DMS 273 (cell line): ENCODE results near the gene GRAMD1B.
"Not testable (repeated sequence)": the region's sequence is repeated elsewhere in the genome, so short reads cannot be mapped to it uniquely, and the experiment has no call there.

Experiments
- DNase-seq: peaks from one replicate; lab custom pipeline; 2025; ENCODE audit not compliant: unreplicated experiment; lab: John Stamatoyannopoulos, UW

Gene GRAMD1B

DNA sequence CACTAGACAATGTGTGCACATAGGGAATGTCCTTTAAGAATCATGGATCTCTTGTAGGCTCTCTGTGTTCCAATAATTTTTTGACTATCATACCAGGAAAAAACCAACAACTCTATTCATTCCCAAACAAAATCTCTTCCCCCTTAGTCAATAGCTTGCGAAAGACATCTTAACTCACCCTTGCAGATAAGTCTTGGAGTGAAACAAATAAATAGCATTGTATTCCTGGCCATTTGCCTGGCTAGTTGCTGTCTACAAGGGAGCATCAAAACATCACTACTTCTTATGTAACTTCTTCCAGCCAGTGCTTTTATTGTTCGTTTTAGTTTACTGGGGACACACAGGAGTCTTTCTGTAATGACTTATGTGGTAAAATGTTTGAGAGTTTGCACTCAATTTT, 194.9 kb downstream of the GRAMD1B start:
- no peak for DNase-seq

GRCh38 chr11:123628936-123629683, 199.0 kb downstream of the GRAMD1B start:
- no peak for DNase-seq

DNA sequence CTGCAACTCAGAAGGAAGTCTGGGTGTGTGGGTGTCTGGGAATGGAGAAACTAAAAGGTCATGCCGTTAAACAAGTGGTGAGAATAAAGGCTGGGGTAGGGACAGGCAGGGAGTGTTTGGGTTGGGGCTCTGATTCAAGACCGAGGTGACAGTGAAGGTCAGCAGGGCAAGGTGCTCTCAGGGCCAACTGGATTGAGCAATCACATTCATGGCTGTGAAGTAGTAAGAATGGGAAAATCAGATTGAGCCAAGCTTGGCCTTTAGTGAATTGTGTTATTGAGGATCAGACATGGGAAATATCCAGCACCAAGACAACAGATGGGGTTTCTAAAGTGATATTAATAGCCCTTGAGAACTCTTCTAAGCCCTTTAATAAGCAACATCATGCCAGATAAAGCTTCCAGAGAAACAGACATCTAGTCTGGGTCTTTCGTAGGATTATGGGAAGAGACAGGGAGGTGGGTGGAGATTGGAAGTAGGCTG, 200.1 kb downstream of the GRAMD1B start:
- peak; percentile 5 for DNase-seq

DNA sequence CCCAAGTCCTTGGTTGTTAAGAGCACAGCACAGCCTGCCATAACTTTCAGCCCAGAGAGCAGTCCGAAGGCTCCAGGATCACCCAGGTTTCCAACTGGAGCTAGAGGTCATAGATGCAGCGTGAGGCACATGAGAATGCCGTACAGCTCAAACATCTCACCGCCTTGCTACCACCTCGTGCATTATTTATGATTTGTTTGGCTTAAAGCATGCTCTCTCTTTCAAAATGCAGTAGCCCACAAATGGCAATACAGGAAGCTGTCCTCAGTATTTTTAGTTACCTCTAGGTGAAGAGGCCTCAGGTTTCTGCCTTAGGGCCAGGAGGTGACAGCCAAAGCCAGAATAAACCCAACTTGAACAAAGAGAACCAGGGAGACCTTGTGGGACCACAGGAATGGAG, 210.0 kb downstream of the GRAMD1B start:
- no peak for DNase-seq

- DNase-seq = peak; percentile 63
These were observed 210.8 kb downstream of the GRAMD1B start for GRCh38 chr11:123640677-123641494.

DNA sequence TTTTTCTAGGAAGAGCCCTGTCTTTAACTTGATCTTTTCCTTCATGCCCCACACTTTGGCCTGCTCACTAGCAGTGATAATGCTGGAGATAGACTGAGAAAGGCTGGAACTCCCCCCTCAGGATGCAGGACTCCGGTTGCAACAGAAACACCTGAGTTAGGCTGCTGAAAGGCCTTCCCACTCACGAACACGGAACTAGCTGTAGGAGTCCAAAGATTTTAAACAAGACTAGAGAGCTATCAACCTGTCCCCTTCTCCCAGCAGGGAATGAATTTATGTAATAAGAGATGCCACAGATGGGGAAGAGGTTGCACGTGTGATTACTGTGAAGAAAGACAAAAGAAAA, 211.4 kb downstream of the GRAMD1B start:
- no peak for DNase-seq

- DNase-seq = no peak
These were observed 212.4 kb downstream of the GRAMD1B start for GRCh38 chr11:123642435-123642834.

GRCh38 chr11:123645286-123645975, 215.4 kb downstream of the GRAMD1B start:
- DNase-seq = peak; percentile 64

GRCh38 chr11:123650901-123651300, 220.8 kb downstream of the GRAMD1B start:
- DNase-seq = no peak

DNA sequence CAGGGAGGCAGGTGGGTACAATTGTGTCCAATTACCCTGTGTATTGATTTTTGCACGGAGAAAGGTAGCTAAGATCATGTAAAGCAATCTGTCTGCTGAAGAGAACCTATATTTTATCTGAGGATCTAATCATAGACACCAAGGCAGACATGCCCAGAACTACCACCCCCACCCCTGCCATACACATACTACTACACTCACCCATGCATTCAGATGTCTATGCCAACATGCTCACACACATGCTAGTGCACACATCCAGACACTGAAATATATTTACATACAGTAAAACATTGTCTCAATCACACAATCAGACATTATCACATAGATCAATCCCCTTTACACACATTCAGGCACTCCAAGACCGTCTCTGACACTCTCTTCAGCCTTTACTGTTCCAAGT, 222.5 kb downstream of the GRAMD1B start:
- DNase-seq = no peak

DNA sequence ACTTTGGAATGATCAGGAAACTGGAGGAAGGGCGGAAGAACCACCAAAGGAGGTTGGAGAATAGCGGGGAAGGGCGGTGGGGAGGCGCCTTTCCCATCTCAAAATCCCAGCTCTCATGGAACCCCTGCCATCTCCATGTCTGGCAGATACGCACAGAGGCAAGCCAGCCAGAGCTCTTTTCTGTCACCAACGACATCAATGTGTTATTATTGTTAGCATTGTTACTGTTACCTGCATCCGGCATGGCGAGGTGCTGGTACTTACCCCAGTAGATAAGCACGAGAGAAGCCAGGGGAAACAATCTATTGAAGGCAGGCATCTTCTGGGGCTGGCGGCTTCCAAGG, 223.4 kb downstream of the GRAMD1B start:
- DNase-seq = no peak

- peak; percentile 65 for DNase-seq
These were observed 223.9 kb downstream of the GRAMD1B start for GRCh38 chr11:123653827-123654565.

GRCh38 chr11:123654566-123655081, 224.6 kb downstream of the GRAMD1B start, which contains the start of gene SCN3B:
TSS of gene SCN3B (minus strand) at chr11:123654624. CDS start at chr11:123653801, 823 bp downstream.
- peak; percentile 88 for DNase-seq

DNA sequence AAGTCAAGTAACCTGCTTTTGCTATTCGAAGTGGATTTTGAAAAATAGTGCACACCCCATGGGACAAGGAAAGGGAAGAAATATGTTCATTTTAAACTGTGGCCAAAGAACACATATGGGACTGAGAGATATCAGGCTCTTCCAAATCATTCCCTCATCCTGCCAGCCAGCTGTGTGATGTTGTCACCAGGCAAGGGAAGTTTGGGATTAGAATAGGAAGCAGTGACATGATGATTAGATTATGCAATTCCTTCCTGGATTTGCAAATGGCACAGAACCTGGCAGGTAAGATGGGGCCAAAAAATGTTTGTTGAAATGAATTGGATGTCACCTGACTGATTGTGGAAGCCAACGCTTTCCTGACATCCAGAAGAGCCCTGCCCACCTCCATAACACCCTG, 229.2 kb downstream of the GRAMD1B start:
- no peak for DNase-seq

DNA sequence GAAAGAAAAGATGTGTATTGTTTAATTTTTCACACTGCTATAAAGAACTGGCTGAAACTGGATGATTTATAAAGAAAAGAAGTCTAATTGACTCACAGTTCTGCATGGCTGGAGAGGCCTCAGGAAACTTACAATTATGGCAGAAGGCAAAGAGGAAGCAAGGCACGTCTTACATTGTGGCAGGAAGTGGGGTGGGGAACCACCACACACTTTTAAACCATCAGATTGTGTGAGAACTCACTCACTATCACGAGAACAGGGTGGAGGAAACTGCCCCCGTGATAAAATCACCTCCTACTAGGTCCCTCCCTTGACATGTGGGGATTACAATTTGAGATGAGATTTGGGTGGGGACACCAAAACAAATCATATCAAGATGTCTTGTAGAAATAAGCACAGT, 229.9 kb downstream of the GRAMD1B start:
- DNase-seq = not testable (repeated sequence)

DNA sequence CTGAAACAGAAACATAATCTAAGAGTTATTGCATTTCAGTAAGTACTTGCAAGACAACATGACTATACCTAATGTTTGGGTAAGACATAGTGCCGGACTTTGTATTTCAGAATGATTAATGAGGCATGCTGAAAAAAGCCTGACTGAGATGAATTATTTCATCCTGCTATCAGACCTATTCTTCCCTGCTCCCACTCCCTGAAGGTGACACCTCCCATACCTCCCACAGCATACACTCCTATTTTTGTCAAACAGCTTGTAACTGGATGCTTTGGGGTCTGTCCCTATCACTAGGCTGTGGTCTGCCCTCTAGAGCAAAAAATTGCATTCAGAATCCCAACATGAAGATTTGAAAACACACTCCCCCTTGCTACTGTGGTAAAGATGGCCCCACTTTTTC, 235.2 kb downstream of the GRAMD1B start:
- no peak for DNase-seq

- DNase-seq = no peak
These were observed 240.0 kb downstream of the GRAMD1B start for GRCh38 chr11:123670081-123670480.

DNA sequence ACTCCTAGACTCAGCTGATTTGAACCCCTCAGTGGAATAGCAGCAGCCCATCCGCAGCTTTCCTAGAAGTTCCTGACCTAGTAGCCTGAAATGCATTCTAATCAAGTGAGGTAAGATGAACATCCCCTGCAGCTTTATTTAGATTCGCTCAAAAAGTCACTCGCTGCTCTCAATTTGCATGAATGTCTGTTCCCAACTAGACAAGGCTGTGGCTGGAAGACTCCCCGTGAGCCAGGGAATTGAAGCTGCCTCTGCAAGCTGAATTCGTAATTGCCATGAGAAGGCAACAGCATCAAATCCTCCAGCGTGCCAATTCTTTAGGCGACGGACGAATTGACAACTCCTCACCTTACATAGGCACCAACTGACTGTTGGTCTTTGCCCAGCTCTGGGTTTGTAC, 241.5 kb downstream of the GRAMD1B start:
- no peak for DNase-seq

DNA sequence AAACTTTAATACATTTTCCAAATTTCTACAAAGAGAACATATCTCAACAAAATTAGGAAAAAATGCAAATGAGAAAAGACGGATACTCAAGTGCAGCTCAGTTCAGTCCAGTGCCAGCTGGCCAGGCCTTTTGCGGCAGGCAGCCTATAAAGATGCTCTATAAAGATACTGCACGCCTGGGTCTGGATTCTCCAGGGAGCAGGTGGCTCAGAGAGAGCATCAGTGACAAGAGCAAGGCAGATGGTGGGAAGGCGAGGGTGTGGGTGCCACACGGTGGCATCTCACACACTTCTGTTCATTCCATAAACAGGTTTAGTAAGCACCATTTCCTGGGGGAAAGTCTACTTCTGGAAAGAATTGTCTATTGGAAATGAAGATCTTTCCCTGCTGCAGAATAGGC, 242.5 kb downstream of the GRAMD1B start:
- DNase-seq = no peak

DNA sequence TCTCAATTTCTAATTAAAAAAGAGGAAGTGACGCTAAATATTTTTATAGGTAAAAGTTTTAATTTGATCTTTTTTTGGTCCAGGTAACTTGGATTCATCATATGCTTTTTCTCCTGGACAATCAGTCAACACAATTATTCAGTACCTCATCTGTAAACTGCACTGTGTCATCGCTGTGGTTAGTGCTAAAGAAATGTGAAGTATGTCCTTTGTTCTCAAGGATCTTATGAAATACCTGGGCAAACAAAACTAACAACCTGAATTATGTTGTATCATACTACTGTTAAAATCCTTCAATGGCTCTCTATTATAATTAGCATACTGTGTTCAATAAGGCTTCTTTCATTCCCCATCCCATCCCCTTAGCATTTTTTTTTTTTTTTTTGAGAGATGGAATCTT, 244.2 kb downstream of the GRAMD1B start:
- no peak for DNase-seq
